Neural crest cell (in vitro differentiated cells): ENCODE data around the gene UCN. TPM values are rescaled to one million over a fixed set of nuclear protein-coding genes. Genes with fewer than 3 reads are reported as not detected.

Source experiments
- DNase-seq: peaks from one replicate; pipeline ENCODE4 v3.0.0; 2021; ENCODE audit warnings: low read depth, mixed read lengths, low spot score
- H3K27ac Mint-ChIP-seq: one replicate; pipeline ENCODE4 v1.8.0; 2021; ENCODE audit warnings: mild to moderate bottlenecking, mixed read lengths; ENCODE audit not compliant: unreplicated experiment
- H3K27me3 Mint-ChIP-seq: 2 replicates; pipeline ENCODE4 v1.8.0; 2021; ENCODE audit warnings: low read depth, mild to moderate bottlenecking, mixed read lengths
- H3K36me3 Mint-ChIP-seq: 2 replicates; pipeline ENCODE4 v1.8.0; 2021; ENCODE audit warnings: low read depth, mild to moderate bottlenecking, mixed read lengths
- H3K4me1 Mint-ChIP-seq: 2 replicates; pipeline ENCODE4 v1.8.0; 2021; ENCODE audit warnings: mixed read lengths
- H3K4me3 Mint-ChIP-seq: one replicate; pipeline ENCODE4 v1.8.0; 2021; ENCODE audit warnings: mild to moderate bottlenecking, mixed read lengths
- H3K9me3 Mint-ChIP-seq: 2 replicates; pipeline ENCODE4 v1.8.0; 2021; ENCODE audit warnings: mixed read lengths
- total RNA-seq: library from RNA; stranded (reverse); gene quantifications from 2 replicates; pipeline ENCODE4 v1.2.1, GENCODE V29; 2021
- TF ChIP-seq, protein P1 (sequence below): fragments of 200-600 bp; sonication (generic); conservative IDR thresholded peaks from 2 replicates; pipeline ENCODE4 v1.5.0; 2021; ENCODE audit warnings: antibody characterized with exemption, mild to moderate bottlenecking

Gene UCN
- total RNA-seq, 1 donor from 2014 or later = 1.9 TPM

DNA sequence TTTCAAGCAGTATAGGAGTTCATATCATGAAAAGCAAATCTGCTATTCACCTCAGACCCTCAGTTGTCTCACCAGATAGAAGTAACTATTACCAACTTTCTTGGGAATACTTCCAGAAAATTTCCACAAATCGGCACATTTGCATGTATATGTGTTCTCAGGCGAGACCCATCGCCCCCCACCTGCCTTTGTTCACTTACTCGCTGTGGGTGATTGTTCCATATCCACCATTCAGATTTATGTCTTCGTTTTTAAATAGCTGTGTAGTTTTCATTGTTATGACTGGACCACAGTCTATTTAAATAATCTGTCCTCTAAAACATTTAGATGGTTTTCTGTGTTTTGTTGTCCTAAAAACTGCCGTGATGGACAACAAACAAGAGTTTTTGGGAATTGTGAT is 22.8 kb downstream of the UCN start:
- H3K4me1 Mint-ChIP-seq = no peaks in the 10 kb centered on the region

GRCh38 chr2:27284996-27285395 is 23.2 kb downstream of the UCN start:
- no peak for DNase-seq
- Mint-ChIP-seq H3K9me3 (no peaks in the 10 kb centered on the region), H3K4me3 (no peak overlapping the region), H3K36me3 (no peaks in the 10 kb centered on the region), H3K27me3 (peaks cover 83% of the 10 kb centered on the region), H3K4me1 (no peaks in the 10 kb centered on the region), H3K27ac (no peak overlapping the region)
- TF ChIP-seq, protein P1, sequence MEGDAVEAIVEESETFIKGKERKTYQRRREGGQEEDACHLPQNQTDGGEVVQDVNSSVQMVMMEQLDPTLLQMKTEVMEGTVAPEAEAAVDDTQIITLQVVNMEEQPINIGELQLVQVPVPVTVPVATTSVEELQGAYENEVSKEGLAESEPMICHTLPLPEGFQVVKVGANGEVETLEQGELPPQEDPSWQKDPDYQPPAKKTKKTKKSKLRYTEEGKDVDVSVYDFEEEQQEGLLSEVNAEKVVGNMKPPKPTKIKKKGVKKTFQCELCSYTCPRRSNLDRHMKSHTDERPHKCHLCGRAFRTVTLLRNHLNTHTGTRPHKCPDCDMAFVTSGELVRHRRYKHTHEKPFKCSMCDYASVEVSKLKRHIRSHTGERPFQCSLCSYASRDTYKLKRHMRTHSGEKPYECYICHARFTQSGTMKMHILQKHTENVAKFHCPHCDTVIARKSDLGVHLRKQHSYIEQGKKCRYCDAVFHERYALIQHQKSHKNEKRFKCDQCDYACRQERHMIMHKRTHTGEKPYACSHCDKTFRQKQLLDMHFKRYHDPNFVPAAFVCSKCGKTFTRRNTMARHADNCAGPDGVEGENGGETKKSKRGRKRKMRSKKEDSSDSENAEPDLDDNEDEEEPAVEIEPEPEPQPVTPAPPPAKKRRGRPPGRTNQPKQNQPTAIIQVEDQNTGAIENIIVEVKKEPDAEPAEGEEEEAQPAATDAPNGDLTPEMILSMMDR = no peak

More for the DNA sequence above, 22.8 kb downstream of the UCN start:
- no peak overlapping the region for H3K4me3 Mint-ChIP-seq
- no peaks in the 10 kb centered on the region for H3K36me3 Mint-ChIP-seq
- no peak overlapping the region for H3K27ac Mint-ChIP-seq
- TF ChIP-seq, protein P1 = no peak
- H3K27me3 Mint-ChIP-seq = peaks cover 82% of the 10 kb centered on the region
- no peak for DNase-seq
- no peaks in the 10 kb centered on the region for H3K9me3 Mint-ChIP-seq

- H3K27ac Mint-ChIP-seq = no peak overlapping the region
- no peaks in the 10 kb centered on the region for H3K36me3 Mint-ChIP-seq
- H3K27me3 Mint-ChIP-seq = peaks cover 76% of the 10 kb centered on the region
- no peaks in the 10 kb centered on the region for H3K9me3 Mint-ChIP-seq
- TF ChIP-seq, protein P1 = no peak
- H3K4me1 Mint-ChIP-seq = no peaks in the 10 kb centered on the region
- DNase-seq = no peak
- H3K4me3 Mint-ChIP-seq = no peak overlapping the region
Observed at GRCh38 chr2:27282892-27283291, 25.4 kb downstream of the UCN start.

GRCh38 chr2:27281855-27282559 is 26.2 kb downstream of the UCN start, which contains the start of gene TRIM54:
TSS of gene TRIM54 (plus strand) at chr2:27282429. CDS start at chr2:27282732, 303 bp downstream.
- Mint-ChIP-seq H3K4me1 (no peaks in the 10 kb centered on the region), H3K4me3 (no peak within 1 kb of the TSS), H3K27ac (no peak within 1 kb of the TSS), H3K36me3 (no peaks in the 10 kb centered on the region), H3K9me3 (no peaks in the 10 kb centered on the region), H3K27me3 (peaks cover 75% of the 10 kb centered on the region)
- TF ChIP-seq, protein P1 = no peak
- DNase-seq = no peak

DNA sequence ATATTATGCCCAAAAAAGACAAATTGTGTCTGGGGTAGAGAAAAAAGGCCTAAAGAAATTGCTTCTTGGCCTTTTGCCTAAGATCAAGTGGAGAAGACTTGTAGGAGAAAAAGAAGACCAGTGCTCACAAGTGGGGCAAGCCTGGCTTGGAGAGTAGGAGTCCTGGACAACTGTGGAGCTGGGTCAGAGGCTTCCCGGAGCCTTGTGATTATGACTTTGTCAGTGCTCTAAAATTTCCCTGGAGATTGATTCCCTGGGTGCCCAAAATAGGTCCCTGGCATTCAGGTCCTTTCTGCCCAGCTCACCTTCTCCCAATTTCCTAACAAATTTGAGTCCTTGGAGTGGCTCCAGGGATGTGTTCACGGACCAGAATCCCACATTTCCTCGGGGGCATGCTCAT is 26.8 kb downstream of the UCN start:
- no peak overlapping the region for H3K4me3 Mint-ChIP-seq
- no peaks in the 10 kb centered on the region for H3K36me3 Mint-ChIP-seq
- H3K4me1 Mint-ChIP-seq = no peaks in the 10 kb centered on the region
- TF ChIP-seq, protein P1 = no peak
- DNase-seq = no peak
- H3K27ac Mint-ChIP-seq = no peak overlapping the region
- no peaks in the 10 kb centered on the region for H3K9me3 Mint-ChIP-seq
- H3K27me3 Mint-ChIP-seq = peaks cover 73% of the 10 kb centered on the region
